Posterior cingulate gyrus (tissue), 11 donors: ENCODE measurements around the gene GMPPA.

Experiments used
- DNase-seq, 10 donors: peaks; one replicate each; pipeline versions ENCODE4 v3.0.0 to v3.0.0-alpha.2; 2020 to 2021; ENCODE audit warnings: mixed read lengths in 3 of 10
- intact Hi-C: fragments of 100-400 bp; cut with DNase I; formaldehyde crosslinking; loops from one replicate; pipeline ENCODE4 v1.15.1; 2023

The GMPPA gene

DNA sequence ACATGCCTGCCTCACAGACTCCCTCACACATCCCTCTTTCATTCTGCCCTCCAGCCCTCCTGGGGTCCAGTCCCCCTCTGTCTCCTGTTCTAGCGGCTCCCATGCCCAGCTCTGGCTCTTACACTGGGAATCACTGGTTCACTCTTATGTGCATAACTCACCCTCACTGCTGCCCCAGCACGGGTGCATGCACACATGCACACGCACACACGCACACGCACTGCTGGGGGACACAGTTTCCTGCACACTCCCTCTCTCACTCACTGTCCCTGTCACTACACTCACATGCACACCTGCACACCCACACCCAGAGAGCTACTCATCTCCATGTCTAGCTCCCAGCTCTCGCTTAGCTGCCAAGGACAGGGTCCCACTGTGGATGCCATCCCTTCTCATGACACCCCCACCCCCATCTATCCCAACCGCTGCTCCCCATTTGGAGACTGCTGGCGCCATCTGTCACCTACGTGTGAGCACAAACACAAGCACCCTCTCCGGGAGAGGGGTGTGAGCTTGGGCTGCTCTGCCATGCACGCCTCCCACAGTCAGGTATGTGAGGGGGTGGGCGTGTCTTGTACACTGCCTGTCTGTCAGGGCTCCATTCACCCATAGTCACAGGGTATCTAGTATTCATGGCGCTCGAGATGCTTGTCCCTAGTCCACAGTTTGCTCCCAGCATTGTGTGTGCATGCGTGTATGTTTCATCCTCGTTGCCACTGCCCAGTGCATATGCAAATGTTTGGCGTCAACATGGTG is 17.4 kb downstream of the GMPPA start:
- intact Hi-C loops: no loop called here
- DNase-seq: no peak

DNA sequence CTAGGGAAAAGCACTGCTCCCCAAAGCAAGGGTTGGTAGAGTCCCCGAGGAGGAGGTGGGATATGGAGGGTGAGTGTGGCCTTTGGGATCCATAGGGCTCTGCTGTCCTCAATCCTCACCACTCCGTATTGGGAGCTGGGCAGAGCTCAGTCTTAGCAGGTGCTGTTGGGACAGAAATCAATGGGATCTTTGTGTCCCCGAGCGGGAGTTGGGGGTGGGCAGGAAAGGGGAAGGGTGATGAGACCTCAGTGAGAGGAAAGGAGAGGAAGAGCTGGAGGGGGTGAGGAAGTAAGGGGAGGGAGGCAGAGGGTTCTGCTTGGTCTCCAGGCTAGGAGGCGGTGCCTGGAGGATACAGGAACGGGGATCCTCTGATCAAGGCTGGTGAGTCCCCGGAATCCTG is 18.2 kb downstream of the GMPPA start:
- intact Hi-C loops: no loop called here
- DNase-seq: no peak

DNA sequence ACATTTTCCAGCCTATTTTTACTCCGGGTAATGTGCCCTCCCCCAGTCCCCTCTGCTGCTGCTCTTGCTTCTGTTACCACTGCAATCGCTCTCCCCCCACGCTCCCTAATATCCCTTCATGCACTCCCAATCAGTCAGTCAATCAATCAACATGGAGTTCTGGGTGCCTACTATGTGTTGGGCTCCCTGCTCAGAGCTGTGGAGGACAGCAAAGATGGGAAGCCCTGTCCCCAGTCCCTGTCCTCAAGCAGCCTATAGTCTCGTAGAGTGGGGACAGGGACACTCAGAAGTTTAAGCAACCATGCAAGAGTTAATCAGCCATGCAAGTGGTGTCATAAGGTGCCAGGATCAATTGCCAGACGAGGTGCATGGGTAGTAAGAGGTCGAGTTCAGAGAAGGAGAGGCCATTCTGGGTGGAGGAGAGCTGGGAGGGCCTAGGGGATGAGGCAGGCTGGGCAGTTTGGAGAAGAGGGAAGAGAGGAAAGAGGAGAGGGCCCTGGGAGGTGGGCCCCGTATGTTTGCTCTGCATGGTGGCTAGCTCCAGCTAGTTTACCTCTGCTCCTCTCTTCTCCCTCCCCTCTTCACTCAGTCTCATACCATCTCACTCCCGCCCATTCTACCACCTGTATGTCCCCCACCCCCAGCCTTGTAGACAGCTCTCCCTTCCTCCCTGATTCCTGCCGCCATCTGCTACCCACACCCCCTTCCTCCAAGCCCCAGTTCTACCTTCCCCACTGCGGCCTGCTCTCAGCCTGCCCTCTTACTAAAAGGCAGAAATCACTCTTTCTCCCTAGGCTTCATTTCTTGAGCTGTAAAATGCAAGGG is 19.5 kb downstream of the GMPPA start:
- intact Hi-C loops: no loop called here
- DNase-seq: no peak

DNA sequence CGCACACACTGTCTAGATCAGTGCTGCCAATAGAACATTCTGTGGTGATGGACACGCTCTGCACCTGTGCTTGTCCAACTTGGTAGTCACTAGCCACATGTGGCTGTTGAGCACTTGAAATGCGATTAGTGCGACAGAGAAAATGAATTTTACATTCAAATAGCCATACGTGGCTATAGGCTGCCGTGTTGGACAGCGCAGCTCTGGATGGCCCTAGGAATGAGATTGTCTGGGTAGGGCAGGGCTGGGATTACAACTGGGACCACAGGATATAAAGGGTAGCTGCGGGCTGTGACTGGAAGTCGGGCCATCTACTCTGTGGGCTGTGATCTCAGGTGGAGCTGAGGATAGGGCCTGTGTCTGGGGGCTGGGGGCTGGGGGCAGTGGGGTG is 20.8 kb downstream of the GMPPA start:
- intact Hi-C loops: no loop called here
- DNase-seq: no peak

DNA sequence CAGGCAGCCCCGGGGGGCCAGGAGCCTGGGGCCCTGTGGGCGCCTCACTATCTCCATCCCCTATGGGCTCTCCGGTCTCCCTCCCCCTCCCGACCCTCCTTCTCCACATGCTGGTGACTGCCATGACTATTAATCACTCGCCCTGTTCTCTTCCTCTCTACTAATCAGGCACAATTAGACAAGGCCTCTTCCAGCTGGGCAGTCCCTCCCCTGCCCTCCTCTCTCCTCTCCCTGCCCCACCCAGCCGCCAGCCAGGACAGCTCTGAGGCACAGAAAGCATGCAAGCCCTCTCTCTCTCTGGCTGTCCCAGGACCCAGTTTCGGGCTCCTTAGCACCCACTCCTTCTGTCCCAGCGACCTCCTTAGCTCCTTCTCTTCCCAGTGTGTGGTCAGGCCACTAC is 21.4 kb downstream of the GMPPA start:
- intact Hi-C loops: loop anchor here (5.0 kb wide), 1 partner anchor 38 kb away; no protein-coding TSS in a partner anchor
- peak in 1 of 10 donors; percentile 23 for DNase-seq

DNA sequence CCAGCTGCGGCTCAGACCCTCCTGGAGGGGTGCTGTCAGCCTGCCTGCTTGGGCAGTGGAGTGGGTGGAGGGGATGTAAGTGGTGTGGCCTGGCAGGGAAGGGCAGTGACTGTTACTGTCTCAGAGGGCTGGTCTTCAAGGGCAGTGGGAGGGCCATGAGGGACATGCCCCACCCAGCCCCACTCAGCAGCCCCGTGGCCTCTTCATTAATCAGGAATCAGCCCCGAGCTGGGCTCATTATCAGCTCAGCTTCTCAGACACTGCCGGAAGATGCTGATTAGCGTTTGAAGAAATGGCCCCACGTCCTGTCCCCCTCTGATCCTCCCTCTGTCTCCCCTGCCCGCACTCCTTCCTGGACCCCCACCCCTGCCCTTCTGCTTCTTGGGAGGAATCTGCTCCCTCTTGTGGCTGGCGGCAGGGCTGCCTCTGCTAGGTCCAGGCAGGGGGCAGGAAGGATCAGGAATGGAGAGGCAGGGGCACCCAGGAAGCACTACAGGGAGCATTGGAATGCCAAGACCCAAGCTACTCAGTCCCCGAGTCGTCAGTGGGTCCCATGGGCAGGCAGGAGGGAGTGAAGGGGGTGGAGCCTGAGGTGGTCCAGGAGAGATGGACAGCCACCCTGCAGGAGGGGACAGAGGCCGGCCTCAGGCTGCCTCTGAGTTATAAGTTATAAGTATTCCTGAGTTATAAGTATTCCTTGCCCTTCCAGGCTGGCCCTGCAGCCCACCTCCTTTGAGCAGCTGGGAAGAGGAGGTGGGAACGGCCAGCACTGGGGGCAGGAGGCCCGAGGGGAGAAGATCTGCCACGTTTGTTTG is 22.6 kb downstream of the GMPPA start:
- intact Hi-C loops: loop anchor here (5.0 kb wide), 1 partner anchor 39 kb away; no protein-coding TSS in a partner anchor
- peak in 2 of 10 donors; percentile 66 to 86 for DNase-seq

DNA sequence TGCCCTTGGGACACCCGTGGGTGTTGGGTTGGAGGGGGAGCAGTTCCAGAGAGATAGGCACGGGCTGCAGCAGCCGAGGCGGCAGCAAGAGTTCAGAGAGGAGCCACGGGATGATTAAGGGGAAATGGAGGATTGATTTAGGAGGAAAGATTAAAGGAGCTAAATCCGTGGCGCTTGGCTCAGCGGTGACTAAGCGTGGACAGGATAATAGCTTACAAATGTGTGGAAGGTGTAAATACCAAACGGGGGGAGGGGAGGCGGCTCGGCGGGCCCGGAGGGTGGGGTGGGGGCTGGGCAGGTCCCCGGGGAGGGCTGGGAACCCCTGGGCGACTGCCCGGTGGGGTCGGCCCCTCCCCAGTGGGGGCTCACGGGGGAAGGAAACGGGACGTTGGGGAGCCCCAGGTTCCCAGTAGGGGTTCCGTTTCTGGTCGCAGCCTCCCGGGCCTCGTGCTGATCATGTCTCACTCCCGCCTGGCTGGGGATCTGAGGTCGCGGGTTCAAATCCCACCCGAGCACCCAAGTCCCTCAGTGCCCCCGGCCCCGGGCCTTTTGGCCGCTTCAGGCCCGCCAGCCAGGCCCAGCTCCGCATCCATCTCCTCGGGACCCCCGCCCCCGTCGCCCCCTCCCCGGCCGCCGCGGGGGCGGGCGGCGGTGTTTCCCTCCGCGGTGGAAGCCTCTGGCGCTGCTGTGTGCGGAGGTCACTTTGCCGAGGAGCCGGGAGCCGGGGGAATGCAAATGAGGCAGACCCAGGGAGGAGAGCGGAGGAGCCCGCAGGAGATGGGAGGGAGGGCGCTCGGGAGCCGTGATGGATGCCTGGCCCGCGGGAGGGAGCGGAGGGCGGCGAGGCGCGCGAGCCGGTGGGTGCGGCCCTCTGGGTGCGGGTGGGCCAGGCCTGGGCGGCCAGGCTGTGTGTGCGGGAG is 23.7 kb downstream of the GMPPA start:
- DNase-seq: peak in 6 of 10 donors; percentile 28 to 93 (median 72)
- intact Hi-C loops: loop anchor here (5.0 kb wide), 1 partner anchor 40 kb away; no protein-coding TSS in a partner anchor

DNA sequence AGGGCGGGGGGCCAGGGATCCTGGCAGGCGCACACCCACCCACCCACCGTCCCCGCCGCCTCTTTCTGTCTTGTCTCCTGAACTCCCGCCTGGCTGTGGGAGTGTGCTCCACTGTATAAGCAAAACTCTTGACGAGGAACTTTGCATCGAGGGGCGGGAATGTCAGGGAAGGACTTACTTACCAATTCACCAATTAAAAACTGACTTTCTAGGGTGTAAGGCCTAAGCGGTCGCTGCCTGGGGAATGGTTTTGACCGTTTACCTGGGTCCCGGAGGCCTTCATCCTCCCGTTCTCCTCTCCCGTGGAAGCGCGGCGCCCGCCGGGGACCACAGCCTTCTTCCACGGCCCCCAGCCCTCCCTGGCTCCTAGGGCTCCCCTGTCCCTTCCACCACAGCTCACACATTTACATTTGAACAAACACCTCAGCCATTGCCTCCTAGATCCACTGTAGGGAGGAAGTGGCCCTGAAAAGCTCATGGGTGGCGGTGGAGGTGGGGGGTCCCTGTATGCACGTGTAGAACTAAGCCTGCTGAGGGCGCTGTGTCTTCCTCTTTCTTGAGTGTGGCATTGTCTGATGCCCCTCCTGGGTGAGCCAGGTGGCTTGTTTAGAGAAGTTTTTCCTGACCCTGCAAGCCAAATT is 24.5 kb downstream of the GMPPA start:
- intact Hi-C loops: loop anchor here (5.0 kb wide), 1 partner anchor 41 kb away; no protein-coding TSS in a partner anchor

DNA sequence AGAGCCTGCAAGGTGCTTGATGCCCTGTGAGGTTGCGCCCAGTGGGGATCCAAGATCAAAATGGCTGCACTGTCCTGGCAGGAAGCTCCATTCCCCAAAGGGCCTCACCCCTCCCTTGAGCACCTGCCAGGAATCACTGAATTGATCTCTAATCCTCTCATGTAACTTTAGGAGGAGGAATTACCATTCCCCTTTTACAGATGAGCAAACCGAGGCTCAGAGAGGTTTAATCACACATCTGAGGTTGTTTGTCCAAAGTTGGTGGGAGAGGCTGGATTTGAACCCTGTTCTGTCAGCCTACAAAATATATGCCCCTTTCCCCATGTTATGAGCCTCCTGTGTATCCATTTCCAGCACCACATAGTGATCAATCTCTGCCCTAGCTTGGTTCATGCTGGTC is 26.1 kb downstream of the GMPPA start:
- DNase-seq: no peak
- intact Hi-C loops: loop anchor here (5.0 kb wide), 1 partner anchor 43 kb away; no protein-coding TSS in a partner anchor

More for the DNA sequence above, 24.5 kb downstream of the GMPPA start:
- peak in 1 of 10 donors; percentile 51 for DNase-seq

DNA sequence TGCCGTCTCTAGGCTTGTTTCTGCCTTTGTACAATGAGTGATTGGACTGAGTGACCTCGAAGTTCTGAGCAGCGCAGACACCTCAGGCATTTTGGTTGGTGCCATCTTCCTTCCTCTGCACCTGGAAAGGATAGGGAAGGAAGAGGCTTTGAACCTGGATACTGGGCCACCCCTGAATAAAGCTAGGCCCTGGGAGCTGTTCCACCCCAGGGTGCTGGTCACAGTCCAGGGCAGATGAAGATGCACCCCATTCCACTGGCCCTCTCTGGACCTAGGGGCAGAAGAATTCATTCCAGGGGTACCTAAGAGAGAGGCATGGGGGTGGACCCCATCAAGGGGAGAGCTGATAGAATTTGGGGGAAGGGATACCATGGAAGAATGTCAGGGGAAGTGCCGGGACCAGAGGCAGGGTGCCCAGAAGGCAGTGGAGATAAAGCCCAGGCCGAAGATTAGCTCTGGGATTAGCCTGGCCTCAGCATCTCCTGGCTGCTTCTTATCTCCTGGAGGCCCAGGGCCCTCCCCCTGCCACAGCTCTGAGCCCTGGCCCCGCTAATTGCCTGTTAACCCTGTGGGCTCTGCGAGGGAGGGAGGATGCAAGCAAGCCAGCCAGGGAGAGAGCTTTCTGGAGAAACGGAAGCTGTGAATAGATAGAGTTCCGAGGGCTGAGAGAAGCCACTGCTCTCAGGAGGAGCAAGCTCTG is 27.0 kb downstream of the GMPPA start:
- DNase-seq: peak in 1 of 10 donors; percentile 35
- intact Hi-C loops: no loop called here

DNA sequence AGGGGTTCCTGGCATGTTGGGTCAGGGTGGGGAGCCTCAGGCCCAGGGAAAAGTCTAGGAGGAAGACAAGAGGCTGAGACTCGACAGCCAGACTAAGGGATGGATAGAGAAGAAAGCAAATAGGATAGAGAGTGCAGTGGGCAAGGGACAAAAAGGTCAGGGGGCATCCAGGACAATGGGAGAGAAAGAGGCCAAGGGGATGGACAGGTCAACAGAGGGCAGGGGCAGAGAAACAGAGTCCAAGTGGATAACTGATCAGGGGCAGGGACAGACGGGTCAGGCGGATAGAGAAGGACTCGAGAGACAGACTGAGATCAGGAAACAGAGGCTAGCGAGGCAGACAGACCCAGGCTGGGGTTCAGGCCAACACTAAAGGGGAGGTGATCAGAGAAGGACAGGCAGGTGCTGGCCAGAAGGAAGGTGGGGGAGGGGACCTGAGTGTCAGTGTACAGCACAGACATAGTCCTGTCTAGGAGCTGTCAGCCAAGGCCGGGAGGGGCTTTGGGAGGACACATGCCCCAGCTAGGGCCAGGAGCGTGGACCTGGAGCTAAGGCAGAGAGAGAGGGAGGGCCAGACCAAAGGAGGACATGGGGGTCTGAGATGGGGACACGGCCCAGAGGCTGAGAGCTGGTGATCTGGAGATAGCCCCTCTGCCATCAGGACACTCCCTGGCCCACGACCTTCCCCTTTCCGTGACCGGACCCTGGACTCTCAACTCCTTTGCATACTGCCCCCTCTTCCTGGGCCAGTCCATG is 27.8 kb downstream of the GMPPA start:
- peak in 1 of 10 donors; percentile 25 for DNase-seq
- intact Hi-C loops: no loop called here

DNA sequence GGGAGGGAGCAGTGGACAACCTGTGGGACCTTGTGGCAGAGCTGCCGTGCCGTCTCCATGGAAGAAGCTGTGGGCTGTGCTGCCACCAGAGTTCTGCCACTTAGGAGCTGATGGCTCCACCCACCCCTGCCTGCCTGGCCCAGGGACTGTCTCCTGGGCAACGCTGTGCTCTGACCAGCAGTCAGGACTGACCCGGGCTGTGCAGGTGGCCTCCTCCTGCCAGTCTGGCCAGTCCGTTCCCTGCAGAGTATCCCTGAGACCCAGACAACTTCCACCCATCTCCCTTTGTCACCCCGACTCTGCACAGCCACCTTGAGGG is 28.3 kb downstream of the GMPPA start:
- peak in 2 of 10 donors; percentile 74 to 76 for DNase-seq

DNA sequence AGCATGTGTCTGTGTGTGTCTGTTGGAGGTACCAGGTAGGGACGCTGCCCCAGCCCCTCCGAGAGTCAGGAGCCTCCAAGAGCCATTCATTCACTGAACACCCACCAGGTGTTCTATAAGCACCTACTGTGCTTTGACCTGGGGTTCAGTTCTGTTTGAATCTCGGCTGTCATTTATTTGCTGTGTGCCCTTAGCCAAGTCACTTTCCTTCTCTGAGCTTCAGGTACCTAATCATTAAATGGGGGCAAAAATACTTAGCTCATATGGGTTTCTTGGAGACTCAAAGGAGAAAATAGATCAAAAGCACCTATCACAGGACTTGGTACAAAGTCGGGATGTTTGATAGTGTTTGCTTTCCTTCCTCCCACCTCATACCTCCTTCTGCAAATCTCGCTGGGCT is 28.8 kb downstream of the GMPPA start:
- intact Hi-C loops: no loop called here
- no peak for DNase-seq

More for the DNA sequence above, 28.3 kb downstream of the GMPPA start:
- intact Hi-C loops: no loop called here

DNA sequence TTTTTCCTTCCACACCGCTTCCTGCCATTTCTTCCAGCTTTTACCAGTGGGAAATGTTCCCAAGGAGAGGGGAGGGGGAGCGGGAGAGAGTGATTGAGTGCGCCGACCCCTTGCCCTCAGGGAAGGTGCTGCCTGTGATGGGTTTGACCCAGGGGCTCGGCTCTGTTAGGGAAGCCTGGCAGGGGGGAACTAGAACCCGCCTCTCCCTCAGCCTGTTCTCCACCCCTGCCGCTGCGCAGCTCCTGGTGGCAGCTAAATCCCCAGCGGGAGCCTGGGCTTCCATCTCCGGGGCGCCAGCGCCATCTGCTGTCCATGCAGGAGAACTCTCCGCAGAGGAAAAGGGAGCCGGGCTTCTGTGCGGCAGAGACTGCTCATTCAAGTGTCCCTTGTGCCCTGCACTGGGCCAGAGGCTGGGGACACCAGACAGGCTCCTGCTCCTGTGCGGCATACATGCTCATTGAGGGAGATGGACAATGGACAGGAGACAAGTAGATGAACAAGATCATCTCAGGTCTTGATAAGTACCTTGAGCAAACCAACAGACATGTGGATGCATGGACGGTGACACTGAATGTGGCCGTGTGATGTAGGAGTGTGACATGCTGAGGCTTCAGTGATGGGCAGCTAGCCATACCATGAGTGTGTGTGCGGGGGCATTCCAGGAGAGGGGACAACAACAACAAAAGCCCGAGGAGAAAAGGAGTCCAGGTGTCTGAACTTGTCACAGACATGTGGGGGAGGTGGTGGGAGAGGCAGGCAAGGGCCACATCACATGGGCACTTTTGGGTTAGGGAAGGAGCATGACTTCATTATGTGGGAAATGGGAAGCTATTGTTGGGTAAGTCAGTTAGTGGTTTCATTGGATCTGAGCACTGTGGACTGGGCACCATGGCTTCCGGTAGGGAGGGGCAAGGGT is 31.6 kb downstream of the GMPPA start:
- intact Hi-C loops: loop anchor here (1.0 kb wide), 5 partner anchors 21 to 127 kb away; partner anchors contain the start of gene GMPPA
- peak; percentile 78 to 99 (median 90) for DNase-seq

DNA sequence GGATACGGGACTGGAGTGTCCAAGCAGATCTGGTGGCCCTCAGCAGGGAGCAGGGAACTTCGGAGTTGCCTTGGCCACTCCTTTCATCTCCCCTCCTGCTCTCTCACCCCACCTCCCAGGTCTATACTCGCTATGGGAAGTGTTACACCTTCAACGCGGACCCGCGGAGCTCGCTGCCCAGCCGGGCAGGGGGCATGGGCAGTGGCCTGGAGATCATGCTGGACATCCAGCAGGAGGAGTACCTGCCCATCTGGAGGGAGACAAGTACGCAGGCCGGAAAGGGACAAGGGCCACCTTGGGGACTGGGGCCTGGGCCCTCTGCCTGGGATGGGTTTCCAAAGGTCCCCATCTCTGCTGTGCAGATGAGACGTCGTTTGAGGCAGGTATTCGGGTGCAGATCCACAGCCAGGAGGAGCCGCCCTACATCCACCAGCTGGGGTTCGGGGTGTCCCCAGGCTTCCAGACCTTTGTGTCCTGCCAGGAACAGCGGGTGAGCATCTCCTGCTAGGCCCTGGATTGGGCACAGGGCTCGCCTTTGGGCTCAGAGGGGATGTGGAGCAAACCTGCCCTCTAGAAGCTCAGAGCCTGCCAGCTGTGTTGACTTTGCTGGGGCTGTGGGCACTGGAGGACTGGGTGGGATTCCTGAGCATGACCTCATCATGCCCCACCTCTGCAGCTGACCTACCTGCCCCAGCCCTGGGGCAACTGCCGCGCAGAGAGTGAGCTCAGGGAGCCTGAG is 33.1 kb downstream of the GMPPA start:
- peak in 2 of 10 donors; percentile 64 to 73 for DNase-seq
- intact Hi-C loops: no loop called here

DNA sequence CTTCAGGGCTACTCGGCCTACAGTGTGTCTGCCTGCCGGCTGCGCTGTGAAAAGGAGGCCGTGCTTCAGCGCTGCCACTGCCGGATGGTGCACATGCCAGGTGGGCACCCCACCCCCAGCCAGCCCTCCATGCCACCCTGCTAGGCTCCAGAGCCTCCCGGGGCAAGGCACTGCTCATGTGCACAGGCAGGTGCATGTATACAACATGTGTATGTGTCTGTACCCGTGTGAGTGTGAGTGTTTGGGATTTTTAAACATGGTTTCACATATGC is 33.6 kb downstream of the GMPPA start:
- DNase-seq: peak in 2 of 10 donors; percentile 77 to 88
- intact Hi-C loops: no loop called here
